Measurements from ENCODE around the gene PODXL. TPM values are rescaled to one million over a fixed set of nuclear protein-coding genes. Genes with fewer than 3 reads are reported as not detected.

The PODXL gene
- total and polyA plus RNA-seq, 2 of the 8 experiments (the other 6 are each of a cell fraction or from before 2014, with no cell fraction given) = 638 to 925 TPM

DNA sequence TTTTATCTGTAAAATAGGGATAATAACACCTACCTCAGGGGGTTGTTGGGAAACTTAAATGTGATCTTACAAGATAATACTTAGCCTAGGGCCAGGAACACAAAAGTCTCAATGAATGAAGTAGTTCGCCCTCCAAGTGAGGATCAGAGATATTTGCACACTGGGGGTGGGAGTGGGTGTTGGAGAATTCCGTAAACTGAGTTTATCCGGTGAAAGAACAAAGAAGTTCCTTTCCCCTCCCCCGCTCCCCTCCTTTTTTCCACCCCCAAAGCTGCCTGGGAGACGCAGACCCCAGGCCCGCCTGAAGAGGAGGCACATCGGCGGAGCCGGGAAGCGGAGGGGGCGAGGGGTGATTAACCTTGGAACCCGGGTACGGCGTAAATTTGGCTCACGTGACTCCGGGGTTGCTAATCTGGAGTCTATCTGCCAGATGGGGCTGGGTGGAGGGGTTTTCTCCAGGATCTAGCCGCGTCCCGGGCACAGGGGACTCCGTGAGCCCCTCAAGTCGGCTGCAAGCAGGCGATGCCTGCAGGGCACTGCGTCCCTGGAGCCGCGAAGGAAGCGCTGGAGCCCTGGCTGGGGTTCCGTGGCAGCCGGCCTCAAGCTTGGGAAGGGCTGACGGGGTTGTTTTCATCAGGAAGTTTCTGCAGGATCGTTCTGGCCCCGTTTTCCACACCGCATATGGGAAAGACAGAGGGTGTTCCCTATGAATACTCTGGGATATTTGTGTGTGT, 1.4 kb upstream of the PODXL start (continued):
- TF ChIP-seq RBBP5 (IDR thresholded peaks at IDR 0.05; ENCODE audit: borderline replicate concordance, low read depth, low read length) = no peak
- TF ChIP-seq TAF7 (optimal IDR thresholded peaks at IDR 0.05; ENCODE audit: borderline replicate concordance, low read depth, low read length) = peak; percentile 47
- no peak for TF ChIP-seq CHD7 (IDR thresholded peaks at IDR 0.05; ENCODE audit: insufficient replicate concordance, low read length)
- no peak for TF ChIP-seq EZH2 (IDR thresholded peaks at IDR 0.05; ENCODE audit: low read depth, low read length, severe bottlenecking)
- peak; percentile 30 to 66; a peak in 2 of 4 replicates for TF ChIP-seq HDAC2 (IDR thresholded peaks at IDR 0.05; ENCODE audit: borderline replicate concordance in 1 of 2, low read depth in 2 of 2, low read length in 2 of 2)
- no peak for TF ChIP-seq HDAC6 (IDR thresholded peaks at IDR 0.05; ENCODE audit: low read depth, low read length)
- TF ChIP-seq MAFK (IDR thresholded peaks at IDR 0.05; ENCODE audit: low read depth, low read length) = no peak
- no peak for TF ChIP-seq SAP30 (IDR thresholded peaks at IDR 0.05; ENCODE audit: insufficient read depth, insufficient replicate concordance, low read length)
- TF ChIP-seq CHD1 (IDR thresholded peaks at IDR 0.05; ENCODE audit: low read depth, low read length) = no peak

Data from H1 (cell line).